22Rv1 (cell line): ENCODE results near the gene CSTF2T.

Experiments
- CTCF ChIP-seq: fragments of 450-650 bp; IDR thresholded peaks from 2 replicates; pipeline ENCODE4 v1.5.1; 2017; ENCODE audit warnings: mild to moderate bottlenecking
- ZFX ChIP-seq: fragments of 450-650 bp; IDR thresholded peaks from 2 replicates; pipeline ENCODE4 v1.6.1; 2017; ENCODE audit warnings: antibody characterized with exemption, borderline replicate concordance

- TF ChIP-seq CTCF = no peak
- TF ChIP-seq ZFX = no peak
Measured at GRCh38 chr10:51663086-51663485, 36.3 kb downstream of the CSTF2T start.
